Brain microvascular endothelial cell (primary cell): Measurements from ENCODE around the gene MED10.

Experiments
- DNase-seq: peaks from one replicate; pipeline ENCODE4 v3.0.0-alpha.2; 2020
- H3K27ac ChIP-seq: fragments of 250-450 bp; sonication (Bioruptor Pico); 2 replicates; pipeline ENCODE4 v1.5.1; 2020; ENCODE audit warnings: mild to moderate bottlenecking, moderate library complexity
- H3K27me3 ChIP-seq: fragments of 250-450 bp; sonication (Bioruptor Pico); replicated peaks from 2 replicates; pipeline ENCODE4 v1.5.1; 2020; ENCODE audit warnings: mild to moderate bottlenecking
- H3K36me3 ChIP-seq: fragments of 250-450 bp; sonication (Bioruptor Pico); replicated peaks from 2 replicates; pipeline ENCODE4 v1.5.1; 2020; ENCODE audit warnings: mild to moderate bottlenecking
- H3K4me3 ChIP-seq: 2 replicates; pipeline ENCODE4 v1.5.1; 2011; ENCODE audit warnings: low read depth, mild to moderate bottlenecking, control low read depth, low read length, moderate library complexity
- CTCF ChIP-seq: IDR thresholded peaks from 2 replicates; pipeline ENCODE4 v1.5.1; 2011; ENCODE audit warnings: low read depth, mild to moderate bottlenecking, moderate library complexity, low read length, control low read depth, inconsistent platforms; ENCODE audit errors: missing control alignments
- in situ Hi-C: cut with HindIII; loops from 2 replicates; pipeline ENCODE4 v1.10.0; 2017; ENCODE audit warnings: low sequenced_read_pairs, low pct_ligation_motif_present

Gene MED10

GRCh38 chr5:6394429-6395101 is 16.2 kb upstream of the MED10 start:
- H3K4me3 ChIP-seq: no peak overlapping the region

GRCh38 chr5:6393596-6394194 is 15.3 kb upstream of the MED10 start:
- H3K4me3 ChIP-seq: no peak overlapping the region
- no peak for DNase-seq
- in situ Hi-C loops: no loop called here
- no peaks in the 10 kb centered on the region for H3K27me3 ChIP-seq
- TF ChIP-seq CTCF: no peak
- H3K36me3 ChIP-seq: no peaks in the 10 kb centered on the region
- H3K27ac ChIP-seq: no peak overlapping the region

More at GRCh38 chr5:6394429-6395101, 16.2 kb upstream of the MED10 start:
- no peaks in the 10 kb centered on the region for H3K36me3 ChIP-seq
- TF ChIP-seq CTCF: no peak
- no peaks in the 10 kb centered on the region for H3K27me3 ChIP-seq
- no peak overlapping the region for H3K27ac ChIP-seq
- DNase-seq: no peak
- in situ Hi-C loops: no loop called here

- Histone ChIP-seq H3K27me3 (no peaks in the 10 kb centered on the region), H3K4me3 (no peak overlapping the region), H3K36me3 (no peaks in the 10 kb centered on the region), H3K27ac (no peak overlapping the region)
- no peak for DNase-seq
- in situ Hi-C loops: no loop called here
- TF ChIP-seq CTCF: no peak
These were observed 14.2 kb upstream of the MED10 start for GRCh38 chr5:6392561-6392960.

- H3K27ac ChIP-seq: no peak overlapping the region
- no peak for DNase-seq
- in situ Hi-C loops: no loop called here
- H3K27me3 ChIP-seq: no peaks in the 10 kb centered on the region
- no peaks in the 10 kb centered on the region for H3K36me3 ChIP-seq
- TF ChIP-seq CTCF: no peak
- no peak overlapping the region for H3K4me3 ChIP-seq
These were observed 12.8 kb upstream of the MED10 start for GRCh38 chr5:6391151-6391550.

- Histone ChIP-seq H3K27ac (no peak overlapping the region), H3K36me3 (no peaks in the 10 kb centered on the region), H3K4me3 (no peak overlapping the region), H3K27me3 (no peaks in the 10 kb centered on the region)
- in situ Hi-C loops: no loop called here
- TF ChIP-seq CTCF: no peak
- no peak for DNase-seq
These were observed 11.7 kb upstream of the MED10 start for GRCh38 chr5:6389946-6390530.
